Umbilical cord (tissue), 2 donors: ENCODE data around the gene CFAP45. TPM values are rescaled to one million over a fixed set of nuclear protein-coding genes. Genes with fewer than 3 reads are reported as not detected.

Source experiments
- DNase-seq: peaks from one replicate; pipeline ENCODE4 v3.0.0-alpha.2; 2015; ENCODE audit warnings: low spot score
- total RNA-seq: library from RNA; depleted of rRNA; stranded (reverse); fragments of >200 nt; gene quantifications from one replicate; pipeline ENCODE4 v1.2.3, GENCODE V29; 2014; ENCODE audit warnings: low replicate concordance; ENCODE audit not compliant: insufficient read depth

Gene CFAP45
- total RNA-seq, 1 donor from 2014 or later = 13.2 TPM

GRCh38 chr1:159827549-159827948 lies 72.4 kb downstream of the CFAP45 start:
- DNase-seq = no peak

DNA sequence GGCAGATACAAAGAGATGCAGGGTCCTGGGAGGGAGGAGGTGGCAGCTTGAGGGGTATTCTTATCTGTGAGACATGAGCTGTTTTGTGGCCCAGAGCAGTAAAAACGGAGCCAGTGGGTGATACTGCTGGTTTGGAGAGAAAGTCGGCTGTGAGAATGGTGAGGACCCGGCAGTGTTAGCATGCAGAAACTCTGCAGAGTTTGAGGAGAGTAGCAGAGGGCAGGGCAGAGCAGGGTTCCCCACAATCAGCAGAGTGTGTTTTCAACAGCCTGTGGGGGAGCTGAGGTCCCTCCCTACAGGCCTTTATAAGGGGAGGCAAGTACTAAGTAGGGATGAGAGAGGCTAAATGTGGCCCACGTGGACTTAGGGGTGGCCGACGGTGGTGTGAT lies 72.9 kb downstream of the CFAP45 start:
- no peak for DNase-seq

- no peak for DNase-seq
Measured at GRCh38 chr1:159826441-159827101, 73.4 kb downstream of the CFAP45 start, which contains the start of gene SLAMF8. Gene SLAMF8, plus strand, starts transcription at chr1:159826873. Its CDS starts 26 bp downstream, at chr1:159826899.

GRCh38 chr1:159825564-159825963 lies 74.4 kb downstream of the CFAP45 start:
- DNase-seq = peak; percentile 54

DNA sequence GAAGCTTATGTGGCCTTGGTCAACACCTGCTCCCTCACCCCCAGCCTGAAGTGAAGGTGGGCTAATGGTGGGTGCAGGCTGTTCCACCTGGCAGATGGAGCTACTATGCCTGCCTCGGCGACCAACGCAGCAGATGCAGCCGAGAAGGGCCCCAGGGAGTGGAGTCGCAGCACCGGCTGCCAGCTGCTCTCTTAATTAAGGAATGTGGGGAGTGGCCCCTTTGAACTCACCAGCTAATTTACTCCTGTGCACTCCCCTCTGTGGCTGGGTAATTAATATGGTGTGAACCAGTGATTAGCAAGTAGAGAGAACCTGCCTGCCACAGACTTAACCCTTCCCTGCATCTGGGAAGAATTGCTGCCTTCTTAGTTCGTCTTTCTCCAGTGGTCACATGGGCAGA lies 76.6 kb downstream of the CFAP45 start:
- no peak for DNase-seq

Other genes starting within 250 kb of the CFAP45 start
- gene CRP, start 185.6 kb downstream of the CFAP45 start, total RNA-seq = 0.48 TPM
- gene DUSP23, start 119.2 kb downstream of the CFAP45 start, total RNA-seq = 20.2 TPM
- gene FCRL6, start 97.8 kb downstream of the CFAP45 start, total RNA-seq = 14.7 TPM
- 4.3 TPM for gene SLAMF8, start 73.3 kb downstream of the CFAP45 start, total RNA-seq
- not detected for gene VSIG8, start 37.5 kb downstream of the CFAP45 start, total RNA-seq
- gene TAGLN2, start 25.3 kb upstream of the CFAP45 start, total RNA-seq = 60.7 TPM
- gene IGSF9, start 45.4 kb upstream of the CFAP45 start, total RNA-seq = 3.4 TPM
- 1.9 TPM for gene SLAMF9, start 54.1 kb upstream of the CFAP45 start, total RNA-seq
- gene PIGM, start 131.8 kb upstream of the CFAP45 start, total RNA-seq = 7.9 TPM
- 4.6 TPM for gene KCNJ10, start 170.0 kb upstream of the CFAP45 start, total RNA-seq
- not detected for gene KCNJ9, start 181.4 kb upstream of the CFAP45 start, total RNA-seq
- gene IGSF8, start 198.5 kb upstream of the CFAP45 start, total RNA-seq = 8.2 TPM
- 11.1 TPM for gene ATP1A2, start 215.6 kb upstream of the CFAP45 start, total RNA-seq